Measurements from ENCODE around the gene HLA-B.

HLA-B gene

DNA sequence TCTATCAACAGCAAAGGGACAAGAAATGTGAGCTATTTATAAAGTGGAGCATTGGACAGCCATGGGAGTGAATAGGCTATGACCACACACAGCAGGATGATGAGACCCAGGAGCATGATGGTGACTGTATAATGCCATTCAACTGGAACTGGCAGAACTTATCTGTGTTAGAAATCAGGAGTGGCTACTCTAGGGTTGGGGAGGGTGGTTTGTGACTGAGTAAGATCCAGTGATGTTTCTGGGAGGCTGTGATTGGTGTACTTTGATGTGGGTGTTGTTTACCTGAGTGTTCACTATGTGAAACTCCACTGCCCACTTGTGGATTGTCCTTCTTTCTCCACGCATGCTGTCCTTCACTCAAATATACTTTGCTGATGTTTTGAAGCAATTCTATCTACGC, 11.5 kb upstream of the HLA-B start:
- Histone ChIP-seq H3K27me3 (peaks cover 0 to 37% of the 10 kb centered on the region in 2 donors), H3K4me3 (no peak overlapping the region), H3K4me1 (peaks cover 0 to 5% (median 2%) of the 10 kb centered on the region in 4 donors), H3K27ac (no peak overlapping the region), H3K9me3 (peaks cover 0 to 7% (median 0%) of the 10 kb centered on the region in 3 donors), H3K36me3 (no peaks in the 10 kb centered on the region)
- no peak for DNase-seq
- no peak for TF ChIP-seq CTCF (IDR thresholded peaks at IDR 0.05)
- intact Hi-C loops (cut with DNase I; ENCODE audit: low total_unique reads) = loop anchor here (5.0 kb wide), 1 partner anchor 171 kb away; no protein-coding TSS in a partner anchor

DNA sequence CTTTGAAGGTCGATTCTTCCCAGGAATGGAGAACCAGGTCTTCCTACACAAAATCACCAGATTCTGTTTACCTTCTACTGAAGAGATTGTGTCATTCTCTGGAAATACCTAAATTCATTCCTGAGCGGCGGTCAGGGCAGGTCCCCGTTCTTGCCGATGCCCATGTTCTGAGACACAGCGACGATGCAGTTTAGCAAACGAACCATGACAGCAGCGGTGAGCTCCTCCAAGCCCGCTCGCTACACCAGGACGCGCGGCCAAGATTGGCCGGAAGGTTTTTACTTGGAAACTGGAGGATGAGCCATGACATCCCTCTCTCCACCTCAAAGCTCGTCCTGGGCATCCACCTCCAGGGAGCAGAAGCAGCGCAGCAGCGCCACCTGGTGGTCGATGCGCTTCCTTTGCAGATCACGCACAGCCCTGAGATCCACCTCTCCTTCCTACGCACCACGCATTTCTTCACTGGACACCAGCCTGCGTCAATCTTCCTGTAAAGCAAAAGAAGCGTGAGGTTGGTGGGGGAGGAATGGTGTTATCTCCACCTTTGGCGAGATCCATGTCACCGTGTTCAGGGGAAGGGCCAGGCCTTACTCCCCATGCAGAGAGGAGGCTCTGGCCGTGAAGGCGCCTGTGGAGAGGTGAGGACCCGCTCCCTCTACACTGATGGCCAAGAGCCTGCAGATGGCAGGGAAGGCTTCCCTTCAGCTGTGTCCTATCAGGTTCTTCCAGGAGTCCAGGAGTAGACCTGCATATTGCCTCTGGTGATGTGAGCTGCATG, 9.9 kb upstream of the HLA-B start:
- Histone ChIP-seq H3K36me3 (no peaks in the 10 kb centered on the region), H3K4me1 (peaks cover 0 to 5% (median 2%) of the 10 kb centered on the region in 4 donors), H3K27ac (no peak overlapping the region), H3K9me3 (peaks cover 0 to 2% (median 0%) of the 10 kb centered on the region in 3 donors), H3K27me3 (peaks cover 0 to 40% of the 10 kb centered on the region in 2 donors), H3K4me3 (peak overlapping the region in 1 of 2 donors; percentile 39)
- DNase-seq = peak; percentile 70 to 88
- intact Hi-C loops (cut with DNase I; ENCODE audit: low total_unique reads) = loop anchor here (5.0 kb wide), 1 partner anchor 170 kb away; no protein-coding TSS in a partner anchor
- peak; percentile 92 to 94 for TF ChIP-seq CTCF (IDR thresholded peaks at IDR 0.05)

DNA sequence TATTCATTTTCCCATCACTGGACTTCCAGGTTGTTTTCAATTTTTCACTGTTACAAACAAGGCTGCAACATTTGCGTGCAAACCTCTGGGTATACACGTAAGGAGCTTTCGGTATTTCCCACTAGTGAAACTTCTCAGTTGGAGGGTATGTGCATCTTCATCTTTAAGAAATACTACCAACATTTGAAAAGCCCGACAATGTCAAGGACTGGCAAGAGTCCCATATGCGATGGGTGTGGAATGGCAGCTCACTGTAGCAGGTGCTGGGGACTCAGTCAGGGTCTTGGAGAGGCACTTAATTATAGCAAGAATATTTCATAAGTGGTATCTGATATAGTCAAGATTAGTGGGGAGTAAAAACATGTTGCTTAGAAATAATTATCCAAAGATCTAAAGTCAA, 8.9 kb upstream of the HLA-B start:
- intact Hi-C loops (cut with DNase I; ENCODE audit: low total_unique reads) = loop anchor here (5.0 kb wide), 1 partner anchor 169 kb away; no protein-coding TSS in a partner anchor
- no peak overlapping the region for H3K27ac ChIP-seq
- DNase-seq = no peak
- peaks cover 0 to 5% (median 2%) of the 10 kb centered on the region in 4 donors for H3K4me1 ChIP-seq
- peaks cover 0 to 40% of the 10 kb centered on the region in 2 donors for H3K27me3 ChIP-seq
- TF ChIP-seq CTCF (IDR thresholded peaks at IDR 0.05) = no peak
- no peaks in the 10 kb centered on the region for H3K9me3 ChIP-seq
- H3K36me3 ChIP-seq = no peaks in the 10 kb centered on the region
- no peak overlapping the region for H3K4me3 ChIP-seq

- no peak for DNase-seq
- intact Hi-C loops (cut with DNase I; ENCODE audit: low total_unique reads) = no loop called here
Measured at GRCh38 chr6:31363811-31364210, 6.8 kb upstream of the HLA-B start.

DNA sequence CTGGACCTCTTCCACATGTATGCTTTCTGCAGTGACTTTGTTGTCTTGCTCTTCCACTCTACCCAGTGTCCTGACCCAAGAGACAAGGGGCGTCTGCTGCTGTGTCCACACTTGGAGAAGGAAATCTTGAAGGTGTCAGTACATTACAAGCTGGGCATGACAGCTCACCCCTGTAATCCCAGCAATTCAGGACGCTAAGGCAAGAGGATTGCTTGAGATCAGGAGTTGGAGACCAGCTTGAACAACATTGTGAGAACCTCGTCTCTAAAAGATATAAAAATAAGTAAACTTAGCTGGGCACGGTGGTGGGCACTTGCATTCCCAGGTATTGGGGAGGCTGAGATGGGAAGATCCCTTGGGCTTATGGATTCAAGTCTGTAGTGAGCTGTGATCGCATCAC, 5.8 kb upstream of the HLA-B start:
- Histone ChIP-seq H3K9me3 (no peaks in the 10 kb centered on the region), H3K36me3 (no peaks in the 10 kb centered on the region), H3K4me3 (no peak overlapping the region), H3K27me3 (peaks cover 0 to 15% of the 10 kb centered on the region in 2 donors), H3K27ac (no peak overlapping the region), H3K4me1 (peaks cover 0 to 5% (median 3%) of the 10 kb centered on the region in 4 donors)
- no peak for DNase-seq
- TF ChIP-seq CTCF (IDR thresholded peaks at IDR 0.05) = no peak
- intact Hi-C loops (cut with DNase I; ENCODE audit: low total_unique reads) = no loop called here

More at GRCh38 chr6:31363811-31364210, 6.8 kb upstream of the HLA-B start:
- Histone ChIP-seq H3K9me3 (no peaks in the 10 kb centered on the region), H3K36me3 (no peaks in the 10 kb centered on the region), H3K4me3 (no peak overlapping the region), H3K27me3 (peaks cover 0 to 25% of the 10 kb centered on the region in 2 donors), H3K27ac (no peak overlapping the region), H3K4me1 (peaks cover 0 to 5% (median 2%) of the 10 kb centered on the region in 4 donors)
- no peak for TF ChIP-seq CTCF (IDR thresholded peaks at IDR 0.05)

Data from tibial artery (tissue), 4 donors.